IPS-11a (cell line): ENCODE data around the gene ASB10.

Experiments
- H3K4me3 ChIP-seq: one replicate; pipeline ENCODE4 v1.5.1; 2013; ENCODE audit warnings: low read depth, low read length, control low read depth

The ASB10 gene

GRCh38 chr7:151168003-151168786, 18.9 kb downstream of the ASB10 start:
- H3K4me3 ChIP-seq: peak overlapping the region; percentile 43

- peak within 1 kb of the TSS; percentile 43 for H3K4me3 ChIP-seq
These were observed 19.7 kb downstream of the ASB10 start, which contains the start of gene GBX1 for GRCh38 chr7:151167197-151167961. Gene GBX1 (minus strand): TSS chr7:151167694. CDS start chr7:151167548, 146 bp downstream.

GRCh38 chr7:151166629-151167196, 20.3 kb downstream of the ASB10 start:
- H3K4me3 ChIP-seq: peak overlapping the region; percentile 4

- no peak overlapping the region for H3K4me3 ChIP-seq
These were observed 25.3 kb downstream of the ASB10 start for GRCh38 chr7:151161757-151162156.

- no peak overlapping the region for H3K4me3 ChIP-seq
These were observed 29.3 kb downstream of the ASB10 start for GRCh38 chr7:151157645-151158329.

GRCh38 chr7:151152643-151153513, 34.2 kb downstream of the ASB10 start:
- no peak overlapping the region for H3K4me3 ChIP-seq

- H3K4me3 ChIP-seq: no peak overlapping the region
These were observed 36.7 kb downstream of the ASB10 start for GRCh38 chr7:151150388-151150787.

GRCh38 chr7:151148319-151149259, 38.5 kb downstream of the ASB10 start:
- H3K4me3 ChIP-seq: no peak overlapping the region

GRCh38 chr7:151146761-151147160, 40.3 kb downstream of the ASB10 start:
- H3K4me3 ChIP-seq: no peak overlapping the region

- no peak overlapping the region for H3K4me3 ChIP-seq
These were observed 42.7 kb downstream of the ASB10 start for GRCh38 chr7:151144387-151144786.

GRCh38 chr7:151143261-151144015, 43.6 kb downstream of the ASB10 start:
- no peak overlapping the region for H3K4me3 ChIP-seq

- no peak overlapping the region for H3K4me3 ChIP-seq
These were observed 44.4 kb downstream of the ASB10 start for GRCh38 chr7:151142686-151143040.

GRCh38 chr7:151141855-151142685, 45.0 kb downstream of the ASB10 start:
- H3K4me3 ChIP-seq: no peak overlapping the region

- H3K4me3 ChIP-seq: no peak overlapping the region
These were observed 45.7 kb downstream of the ASB10 start for GRCh38 chr7:151141311-151141854.

- H3K4me3 ChIP-seq: no peak overlapping the region
These were observed 46.2 kb downstream of the ASB10 start for GRCh38 chr7:151140826-151141225.

GRCh38 chr7:151139791-151140190, 47.3 kb downstream of the ASB10 start:
- H3K4me3 ChIP-seq: no peak overlapping the region

- no peak overlapping the region for H3K4me3 ChIP-seq
These were observed 47.8 kb downstream of the ASB10 start for GRCh38 chr7:151139071-151139790.
